IMR-90 (cell line): ENCODE measurements around the gene MALAT1. TPM values are rescaled to one million over a fixed set of nuclear protein-coding genes. Genes with fewer than 3 reads are reported as not detected.
A peak's percentile ranks its signal among the peaks of the same experiment; 100 is the strongest.

ENCODE experiments used
- ATAC-seq: fragments of 200-7000 bp; cut with Tn5 transposase; 2 replicates; pipeline ENCODE4 v1.9.1; 2020; ENCODE audit warnings: low read depth, mild to moderate bottlenecking, moderate library complexity
- BruUV-seq: library from RNA; stranded (reverse); fragments of 400-500 nt; replicated peaks from 2 replicates; lab custom pipeline; 2021; lab: Mats Ljungman, UMichigan
- CTCF ChIA-PET: fragments of 300-600 bp; formaldehyde crosslinking; extraction: SDS; loops from one replicate; lab custom pipeline; 2021; ENCODE audit warnings: antibody characterized with exemption; lab: Yijun Ruan, JAX
- POLR2A ChIA-PET: fragments of 300-600 bp; sonication (Branson Sonifier 250); formaldehyde crosslinking; loops from one replicate; lab custom pipeline; 2022; ENCODE audit warnings: antibody characterized with exemption; ENCODE audit not compliant: unreplicated experiment; lab: Charles Lee
- DNase-seq: peaks from one replicate; pipeline ENCODE4 v3.0.0; 2013
- H2AFZ ChIP-seq: replicated peaks from 2 replicates; pipeline ENCODE3; 2013; ENCODE audit warnings: low read length, mild to moderate bottlenecking; ENCODE audit not compliant: poor library complexity
- H2AK5ac ChIP-seq: 2 replicates; pipeline ENCODE4 v1.6.1; 2013; ENCODE audit warnings: low read depth, low read length, inconsistent platforms
- H2AK9ac ChIP-seq: replicated peaks from 2 replicates; pipeline ENCODE3; 2013; ENCODE audit warnings: mild to moderate bottlenecking, low read depth, low read length, moderate library complexity; ENCODE audit not compliant: poor library complexity
- H2BK120ac ChIP-seq: 2 replicates; pipeline ENCODE4 v1.6.1; 2013; ENCODE audit warnings: low read depth, low read length, inconsistent platforms
- H2BK15ac ChIP-seq: 3 replicates; pipeline ENCODE4 v1.6.1; 2013; ENCODE audit warnings: low read depth, low read length, inconsistent platforms
- H2BK20ac ChIP-seq: 2 replicates; pipeline ENCODE4 v1.6.1; 2013; ENCODE audit warnings: low read depth, mild to moderate bottlenecking, inconsistent platforms, low read length, moderate library complexity
- H2BK5ac ChIP-seq: 2 replicates; pipeline ENCODE4 v1.6.1; 2013; ENCODE audit warnings: mild to moderate bottlenecking, low read depth, low read length, inconsistent platforms; ENCODE audit not compliant: poor library complexity, severe bottlenecking
- H3K14ac ChIP-seq: replicated peaks from 2 replicates; pipeline ENCODE4 v1.6.1; 2013; ENCODE audit warnings: low read depth, low read length, inconsistent platforms
- H3K18ac ChIP-seq: 2 replicates; pipeline ENCODE4 v1.6.1; 2013; ENCODE audit warnings: low read depth, low read length, control low read depth
- H3K23ac ChIP-seq: 2 replicates; pipeline ENCODE4 v1.6.1; 2013; ENCODE audit warnings: low read depth, low read length, inconsistent platforms
- H3K27ac ChIP-seq: 2 replicates; pipeline ENCODE4 v1.5.1; 2013; ENCODE audit warnings: mild to moderate bottlenecking, control low read depth, low read length; ENCODE audit not compliant: insufficient read depth
- H3K27me3 ChIP-seq: 2 replicates; pipeline ENCODE4 v1.6.1; 2013; ENCODE audit warnings: low read length; ENCODE audit not compliant: control insufficient read depth, insufficient read depth
- H3K36me3 ChIP-seq: 2 replicates; pipeline ENCODE4 v1.6.1; 2013; ENCODE audit warnings: low read length, mixed read lengths; ENCODE audit not compliant: control insufficient read depth, insufficient read depth
- H3K4ac ChIP-seq: 2 replicates; pipeline ENCODE4 v1.6.1; 2013; ENCODE audit warnings: low read depth, low read length, inconsistent platforms
- H3K4me1 ChIP-seq: 2 replicates; pipeline ENCODE4 v1.6.1; 2013; ENCODE audit warnings: low read length, mixed read lengths; ENCODE audit not compliant: control insufficient read depth, insufficient read depth
- H3K4me2 ChIP-seq: 2 replicates; pipeline ENCODE4 v1.6.1; 2013; ENCODE audit warnings: low read depth, mild to moderate bottlenecking, control low read depth, low read length, moderate library complexity
- H3K4me3 ChIP-seq: 2 replicates; pipeline ENCODE4 v1.5.1; 2013; ENCODE audit warnings: low read depth, mild to moderate bottlenecking, control low read depth, low read length, moderate library complexity; ENCODE audit not compliant: insufficient read depth
- H3K56ac ChIP-seq: 2 replicates; pipeline ENCODE4 v1.6.1; 2013; ENCODE audit warnings: low read length, inconsistent platforms; ENCODE audit not compliant: insufficient read depth; ENCODE audit errors: extremely low read depth
- H3K79me1 ChIP-seq, 2 experiments: 2 replicates each; pipeline ENCODE4 v1.6.1; 2013; ENCODE audit warnings: low read length in 2 of 2, inconsistent platforms in 1 of 2, low read depth in 1 of 2
- H3K9ac ChIP-seq: 2 replicates; pipeline ENCODE4 v1.6.1; 2013; ENCODE audit warnings: low read depth, low read length, control low read depth
- H3K9me1 ChIP-seq: 2 replicates; pipeline ENCODE4 v1.6.1; 2013; ENCODE audit warnings: low read length, inconsistent platforms; ENCODE audit not compliant: insufficient read depth
- H3K9me3 ChIP-seq: 2 replicates; pipeline ENCODE4 v1.6.1; 2013; ENCODE audit warnings: low read length; ENCODE audit not compliant: control insufficient read depth, insufficient read depth
- H4K20me1 ChIP-seq: 2 replicates; pipeline ENCODE4 v1.6.1; 2013; ENCODE audit warnings: low read length, inconsistent platforms; ENCODE audit not compliant: insufficient read depth
- H4K5ac ChIP-seq: 2 replicates; pipeline ENCODE4 v1.6.1; 2013; ENCODE audit warnings: mild to moderate bottlenecking, low read depth, low read length, control low read depth
- H4K8ac ChIP-seq, 2 experiments: 2 replicates each; pipeline ENCODE4 v1.6.1; 2013; ENCODE audit warnings: low read depth in 2 of 2, low read length in 2 of 2, control low read depth in 1 of 2, inconsistent platforms in 1 of 2
- H4K91ac ChIP-seq: 2 replicates; pipeline ENCODE4 v1.6.1; 2013; ENCODE audit warnings: low read depth, low read length, inconsistent platforms; ENCODE audit not compliant: insufficient read depth
- CTCF ChIP-seq: conservative IDR thresholded peaks from 2 replicates; pipeline ENCODE4 v1.5.1; 2012; ENCODE audit warnings: mild to moderate bottlenecking, low read depth, low read length, improper control_type of control experiment
- FOS ChIP-seq: fragments of 150-350 bp; IDR thresholded peaks from 2 replicates; pipeline ENCODE4 v1.6.1; 2016; ENCODE audit warnings: low read depth, low read length
- MAZ ChIP-seq: IDR thresholded peaks from 2 replicates; pipeline ENCODE4 v1.6.1; 2012; ENCODE audit warnings: low read depth, mild to moderate bottlenecking, low read length, improper control_type of control experiment, moderate library complexity, borderline replicate concordance
- POLR2A ChIP-seq: IDR thresholded peaks from 2 replicates; pipeline ENCODE4 v1.6.1; 2012; ENCODE audit warnings: mild to moderate bottlenecking, low read depth, low read length
- RCOR1 ChIP-seq: IDR thresholded peaks from 2 replicates; pipeline ENCODE4 v1.6.1; 2012; ENCODE audit warnings: mild to moderate bottlenecking, low read length, improper control_type of control experiment; ENCODE audit not compliant: insufficient replicate concordance
- WGBS, 2 experiments: methylation state at CpG; one replicate each; pipeline versions ENCODE4 v1.1.5 to v1.1.7; 2013; ENCODE audit warnings: missing lambda C conversion rate in 2 of 2; ENCODE audit not compliant: insufficient read length in 1 of 2; ENCODE audit errors: extremely low coverage in 2 of 2; 5-methylcytosine and 5-hydroxymethylcytosine counted together
- dilution Hi-C: fragments of 300-500 bp; cut with HindIII; formaldehyde crosslinking; loops from one replicate; pipeline ENCODE4 v1.14.3; 2018; ENCODE audit warnings: low sequenced_read_pairs; ENCODE audit not compliant: unreplicated experiment
- in situ Hi-C: fragments of 300-500 bp; cut with MboI; formaldehyde crosslinking; loops from 3 replicates; pipeline ENCODE4 v1.14.3; 2019; ENCODE audit warnings: low sequenced_read_pairs, inconsistent platforms, mixed read lengths
- intact Hi-C: fragments of 100-400 bp; cut with micrococcal nuclease; formaldehyde crosslinking; loops from 2 replicates; pipeline ENCODE4 v1.10.0; 2022
- polyA plus RNA-seq, 3 experiments: library from polyadenylated mRNA; depleted of rRNA; stranded (reverse); fragments of >200 nt; gene quantifications; 2 replicates each; pipeline ENCODE4 v1.2.3, GENCODE V29; 2012; ENCODE audit warnings: low replicate concordance in 1 of 3
- total RNA-seq: library from RNA; depleted of rRNA; stranded (reverse); fragments of >200 nt; gene quantifications from 2 replicates; pipeline ENCODE4 v1.2.3, GENCODE V29; 2012

MALAT1 gene
- total and polyA plus RNA-seq, 2 of the 4 experiments (the other 2 are of a cell fraction), result 636 to 3,569 TPM

- H3K4ac ChIP-seq, result peak overlapping the region; percentile 51
- H3K79me1 ChIP-seq, result peaks cover 0 to 55% of the 10 kb centered on the region in 2 experiments; a peak in 2 of 4 replicates
- H4K20me1 ChIP-seq, result no peaks in the 10 kb centered on the region; the same call in 1 of the 2 replicates
- ChIA-PET CTCF (interaction anchor here (1.4 to 2.8 kb wide), 4 partner anchors 8 to 37 kb away, joined by 4 to 10 read pairs (median 8); no protein-coding TSS in a partner anchor), POLR2A (interaction anchor here (0.6 to 3.3 kb wide), 3 partner anchors 28 to 37 kb away, joined by 3 to 74 read pairs (median 25); partner anchors contain the start of gene MALAT1)
- intact Hi-C loops (loop anchor here (5.0 kb wide), 1 partner anchor 37 kb away; no protein-coding TSS in a partner anchor), dilution Hi-C loops (no loop called here), in situ Hi-C loops (loop anchor here (5.0 kb wide), 1 partner anchor 37 kb away; no protein-coding TSS in a partner anchor)
- no peak overlapping the region for H3K18ac ChIP-seq
- H3K9me1 ChIP-seq, result peaks cover 17% of the 10 kb centered on the region
- DNase-seq (no peak), ATAC-seq (no peak)
- no peak overlapping the region for H4K5ac ChIP-seq
- H3K4me3 ChIP-seq, result no peak overlapping the region
- H3K36me3 ChIP-seq, result no peaks in the 10 kb centered on the region
- no peaks in the 10 kb centered on the region for H3K9me3 ChIP-seq
- peak overlapping the region; percentile 95 for H2BK120ac ChIP-seq
- peak overlapping the region; percentile 15 for H2AK9ac ChIP-seq
- peak overlapping the region; percentile 42; the same call in 2 of the 3 replicates for H2BK15ac ChIP-seq
- 84% methylated on average over 4 of the region's 8 CpGs; no CpG with 5 or more reads in 1 of the 2 experiments for WGBS, 2 experiments
- H2BK20ac ChIP-seq, result peak overlapping the region; percentile 22; the same call in 1 of the 2 replicates
- H3K27me3 ChIP-seq, result no peaks in the 10 kb centered on the region
- H2AK5ac ChIP-seq, result peak overlapping the region; percentile 95
- no peak overlapping the region for H3K9ac ChIP-seq
- H2BK5ac ChIP-seq, result peak overlapping the region; percentile 27
- no peak overlapping the region; a peak in 1 of 4 replicates for H4K8ac ChIP-seq
- no peak; the same call in 1 of the 2 replicates for TF ChIP-seq POLR2A
- no peak for TF ChIP-seq CTCF
- no peak for TF ChIP-seq RCOR1
- no peak for TF ChIP-seq FOS
- no peak for TF ChIP-seq MAZ
- BruUV-seq, result no TSS peak
- H3K56ac ChIP-seq, result no peak overlapping the region
- H2AFZ ChIP-seq, result no peak overlapping the region
- H3K4me2 ChIP-seq, result no peak overlapping the region
- peak overlapping the region; percentile 53; the same call in 1 of the 2 replicates for H4K91ac ChIP-seq
- 0 out of 2 replicates have a peak overlapping the region, but pooled peaks have one; percentile 7 for H3K27ac ChIP-seq
- peak overlapping the region; percentile 49; the same call in 1 of the 2 replicates for H3K23ac ChIP-seq
- peak overlapping the region; percentile 27 for H3K14ac ChIP-seq
- H3K4me1 ChIP-seq, result peaks cover 8% of the 10 kb centered on the region
Observed at GRCh38 chr11:65470433-65471049, 28.3 kb upstream of the MALAT1 start.
